HepG2 (cell line): ENCODE data around the gene GAREM2. TPM values are rescaled to one million over a fixed set of nuclear protein-coding genes. Genes with fewer than 3 reads are reported as not detected.

Experiments
- ATAC-seq: fragments of 200-7000 bp; cut with Tn5 transposase; 3 replicates; pipeline ENCODE4 v1.9.1; 2020; ENCODE audit warnings: mild to moderate bottlenecking, moderate library complexity
- BruUV-seq: library from RNA; stranded (reverse); fragments of 400-500 nt; replicated peaks from 2 replicates; lab custom pipeline; 2021; lab: Mats Ljungman, UMichigan
- CTCF ChIA-PET: fragments of 300-600 bp; formaldehyde crosslinking; extraction: SDS; loops from one replicate; lab custom pipeline; 2021; ENCODE audit warnings: low total read pairs, inconsistent platforms, low intra/inter-chr PET ratio; lab: Yijun Ruan, JAX
- POLR2A ChIA-PET: fragments of 350-600 bp; sonication (Branson Sonifier 250); formaldehyde crosslinking; loops from one replicate; lab custom pipeline; 2020; ENCODE audit warnings: antibody characterized with exemption, inconsistent platforms; lab: Yijun Ruan, JAX
- DNase-seq: peaks from one replicate; pipeline ENCODE4 v3.0.0-alpha.2; 2015; ENCODE audit warnings: low spot score
- FAIRE-seq: peaks from 3 replicates; lab custom pipeline; 2011; peaks lifted over from hg19 to GRCh38; lab: Jason Lieb, UNC
- H2AFZ ChIP-seq: one replicate; pipeline ENCODE4 v1.6.1; 2011; ENCODE audit warnings: low read length, inconsistent platforms
- H3K27ac ChIP-seq: fragments of 300-600 bp; 3 replicates; pipeline ENCODE4 v1.8.0; 2011; ENCODE audit warnings: mixed run types, mild to moderate bottlenecking, mixed read lengths, low read length, inconsistent platforms; ENCODE audit not compliant: insufficient read depth; ENCODE audit errors: extremely low read length
- H3K27me3 ChIP-seq, 2 experiments: fragments of 200-600 bp in 1 of 2; 2 replicates in 1 of 2; 3 replicates in 1 of 2; pipeline versions ENCODE4 v1.6.0 to v1.8.0; 2011; ENCODE audit warnings: low read length in 2 of 2, mild to moderate bottlenecking in 2 of 2, moderate library complexity in 2 of 2, inconsistent platforms in 1 of 2; ENCODE audit not compliant: insufficient read depth in 2 of 2, control insufficient read depth in 1 of 2
- H3K36me3 ChIP-seq, 2 experiments: fragments of 200-600 bp in 1 of 2; replicated peaks in 1 of 2; 2 replicates in 1 of 2; 3 replicates in 1 of 2; pipeline versions ENCODE4 v1.5.1 to v1.8.0; 2011; ENCODE audit warnings: low read length in 2 of 2, inconsistent platforms in 1 of 2; ENCODE audit not compliant: insufficient read depth in 2 of 2, control insufficient read depth in 1 of 2
- H3K4me1 ChIP-seq: 2 replicates; pipeline ENCODE4 v1.5.1; 2012; ENCODE audit warnings: low read length, inconsistent platforms; ENCODE audit not compliant: insufficient read depth
- H3K4me2 ChIP-seq: 2 replicates; pipeline ENCODE4 v1.6.0; 2011; ENCODE audit warnings: low read depth, low read length, inconsistent platforms
- H3K4me3 ChIP-seq, 3 experiments: fragments of 200-600 bp in 1 of 3; sonication (generic), shearing (Covaris generic) in 1 of 3; replicated peaks in 1 of 3; 2 replicates each; pipeline ENCODE4 v1.5.1; 2011 to 2016; ENCODE audit warnings: low read length in 3 of 3, inconsistent platforms in 2 of 3, low read depth in 2 of 3, mild to moderate bottlenecking in 2 of 3, control low read depth in 1 of 3, mixed read lengths in 1 of 3; ENCODE audit not compliant: insufficient read depth in 1 of 3
- H3K79me2 ChIP-seq: one replicate; pipeline ENCODE4 v1.6.1; 2011; ENCODE audit warnings: low read length, inconsistent platforms; ENCODE audit not compliant: insufficient read depth
- H3K9ac ChIP-seq: 2 replicates; pipeline ENCODE4 v1.6.0; 2011; ENCODE audit warnings: mild to moderate bottlenecking, low read depth, low read length, inconsistent platforms; ENCODE audit not compliant: insufficient read depth
- H3K9me3 ChIP-seq: 2 replicates; pipeline ENCODE4 v1.5.1; 2012; ENCODE audit warnings: mild to moderate bottlenecking, low read length
- H4K20me1 ChIP-seq: 2 replicates; pipeline ENCODE4 v1.6.0; 2011; ENCODE audit warnings: inconsistent platforms, mild to moderate bottlenecking, low read length, moderate library complexity; ENCODE audit not compliant: insufficient read depth
- ATF7-NPFF ChIP-seq: sonication (generic); formaldehyde crosslinking; IDR thresholded peaks from 2 replicates; pipeline ENCODE4 v1.8.1; 2023; ENCODE audit warnings: mild to moderate bottlenecking, low read depth, missing genetic modification reagents, moderate library complexity
- ELF1 ChIP-seq: sonication (generic); formaldehyde crosslinking; IDR thresholded peaks from 2 replicates; pipeline ENCODE4 v1.4.0; 2020; ENCODE audit warnings: missing genetic modification reagents
- GABPB1 ChIP-seq: IDR thresholded peaks from 2 replicates; pipeline ENCODE4 v1.6.1; 2016; ENCODE audit warnings: mild to moderate bottlenecking, missing genetic modification reagents, moderate library complexity, missing compliant biosample characterization
- GLI4 ChIP-seq: sonication (generic); formaldehyde crosslinking; IDR thresholded peaks from 2 replicates; pipeline ENCODE4 v1.5.1; 2020; ENCODE audit warnings: missing genetic modification reagents, mild to moderate bottlenecking, moderate library complexity, borderline replicate concordance
- MBD4 ChIP-seq: IDR thresholded peaks from 2 replicates; pipeline ENCODE4 v1.6.1; 2012; ENCODE audit warnings: low read length, inconsistent platforms, borderline replicate concordance
- PAF1 ChIP-seq: IDR thresholded peaks from 2 replicates; pipeline ENCODE4 v1.6.1; 2016; ENCODE audit warnings: missing genetic modification reagents, missing compliant biosample characterization
- ZC3H4 ChIP-seq: sonication (generic); formaldehyde crosslinking; IDR thresholded peaks from 2 replicates; pipeline ENCODE4 v1.4.0; 2020; ENCODE audit warnings: missing genetic modification reagents, borderline replicate concordance
- ZHX2 ChIP-seq, 2 experiments: sonication (generic) in 1 of 2; formaldehyde crosslinking in 1 of 2; IDR thresholded peaks; 2 replicates each; pipeline versions ENCODE4 v1.6.1 to v1.9.0; 2014 to 2022; ENCODE audit warnings: antibody characterized with exemption in 1 of 2, borderline replicate concordance in 1 of 2, inconsistent platforms in 1 of 2, low read depth in 1 of 2, missing genetic modification reagents in 1 of 2
- ZNF609 ChIP-seq: sonication (generic); formaldehyde crosslinking; IDR thresholded peaks from 2 replicates; pipeline ENCODE4 v1.4.0; 2020; ENCODE audit warnings: mild to moderate bottlenecking, missing genetic modification reagents, borderline replicate concordance
- ZNF792 ChIP-seq: IDR thresholded peaks from 2 replicates; pipeline ENCODE4 v1.6.1; 2016
- WGBS: methylation state at CpG from one replicate; pipeline ENCODE4 v1.1.6; 2017; ENCODE audit warnings: low lambda C conversion rate; 5-methylcytosine and 5-hydroxymethylcytosine counted together
- in situ Hi-C: cut with HindIII; loops from 2 replicates; pipeline ENCODE4 v1.10.0; 2017; ENCODE audit warnings: low pct_unique_long_range_greater_than_20kb; ENCODE audit not compliant: extremely low pct_ligation_motif_present
- intact Hi-C: fragments of 100-400 bp; cut with micrococcal nuclease; formaldehyde crosslinking; loops from one replicate; pipeline ENCODE4 v1.10.0; 2022; ENCODE audit not compliant: unreplicated experiment
- polyA plus RNA-seq, 8 experiments: library from polyadenylated mRNA; depleted of rRNA in 3 of 8; stranded (reverse) in 7 of 8; unstranded in 1 of 8; fragments of >200 nt; fragmentation: Illumina TruSeq in 4 of 8; extraction: Trizol in 4 of 8; gene quantifications; 2 replicates each; pipeline versions ENCODE4 v1.2.1 to v1.2.3, GENCODE V29; 2011 to 2016; ENCODE audit warnings: low read depth in 4 of 8, missing spikeins in 1 of 8, mixed read lengths in 1 of 8; ENCODE audit not compliant: insufficient read depth in 1 of 8
- total RNA-seq, 5 experiments: library from RNA; depleted of rRNA; stranded (reverse); fragments of >200 nt; fragmentation: Illumina TruSeq; extraction: Trizol; gene quantifications; 2 replicates each; pipeline ENCODE4 v1.2.3, GENCODE V29; 2016; ENCODE audit warnings: low read depth in 1 of 5

GAREM2 gene
- total and polyA plus RNA-seq, 2 of the 13 experiments (the other 11 are each of a cell fraction or from before 2014, with no cell fraction given): 0.29 to 0.38 TPM

- TF ChIP-seq ZNF609 (CRISPR knock-in tag) (no peak), ELF1 (no peak)
These were observed 36.4 kb upstream of the GAREM2 start (continued) for GRCh38 chr2:26136451-26136850.

- intact Hi-C loops: no loop called here
- FAIRE-seq (no peak), DNase-seq (no peak), ATAC-seq (peak; percentile 21)
- BruUV-seq: TSS peak; percentile 33
- H3K4me3 ChIP-seq: no peak overlapping the region
- H3K4me2 ChIP-seq: no peak overlapping the region
- peaks cover 6 to 19% of the 10 kb centered on the region in 2 experiments for H3K36me3 ChIP-seq
- 67% methylated on average over 12 of the region's 12 CpGs for WGBS
- in situ Hi-C loops: loop anchor here (10.0 kb wide), 1 partner anchor 285 kb away; no protein-coding TSS in a partner anchor
- H3K79me2 ChIP-seq: no peaks in the 10 kb centered on the region
- H2AFZ ChIP-seq: no peak overlapping the region
- no peaks in the 10 kb centered on the region for H4K20me1 ChIP-seq
- ChIA-PET CTCF (no interaction called here), POLR2A (no interaction called here)
- H3K27me3 ChIP-seq: no peaks in the 10 kb centered on the region
- no peaks in the 10 kb centered on the region for H3K9me3 ChIP-seq
- H3K4me1 ChIP-seq: no peaks in the 10 kb centered on the region
- no peak overlapping the region for H3K9ac ChIP-seq
- no peak overlapping the region for H3K27ac ChIP-seq
- TF ChIP-seq PAF1 (peak; percentile 69; the same call in 1 of the 2 replicates), ZNF792 (no peak), ZHX2 (IDR thresholded peaks at IDR 0.05; ENCODE audit: low read depth) (no peak), ZHX2 (CRISPR knock-in tag; IDR thresholded peaks at IDR 0.05; ENCODE audit: borderline replicate concordance) (no peak), GLI4 (CRISPR knock-in tag) (no peak), ZC3H4 (0 out of 2 replicates have a peak, but pooled peaks have one; percentile 13), ATF7-NPFF (CRISPR knock-in tag) (no peak), GABPB1 (CRISPR knock-in tag) (no peak), MBD4 (0 out of 2 replicates have a peak, but pooled peaks have one; percentile 28)
These were observed 33.4 kb upstream of the GAREM2 start for GRCh38 chr2:26139269-26140183.
